ENCODE results near the gene HNF1A. TPM values are rescaled to one million over a fixed set of nuclear protein-coding genes. Genes with fewer than 3 reads are reported as not detected.
A peak's percentile ranks its signal among the peaks of the same experiment; 100 is the strongest.

HNF1A gene
- total and polyA plus RNA-seq, 9 of the 15 experiments (the other 6 are each of a cell fraction or from before 2014, with no cell fraction given) = not detected

DNA sequence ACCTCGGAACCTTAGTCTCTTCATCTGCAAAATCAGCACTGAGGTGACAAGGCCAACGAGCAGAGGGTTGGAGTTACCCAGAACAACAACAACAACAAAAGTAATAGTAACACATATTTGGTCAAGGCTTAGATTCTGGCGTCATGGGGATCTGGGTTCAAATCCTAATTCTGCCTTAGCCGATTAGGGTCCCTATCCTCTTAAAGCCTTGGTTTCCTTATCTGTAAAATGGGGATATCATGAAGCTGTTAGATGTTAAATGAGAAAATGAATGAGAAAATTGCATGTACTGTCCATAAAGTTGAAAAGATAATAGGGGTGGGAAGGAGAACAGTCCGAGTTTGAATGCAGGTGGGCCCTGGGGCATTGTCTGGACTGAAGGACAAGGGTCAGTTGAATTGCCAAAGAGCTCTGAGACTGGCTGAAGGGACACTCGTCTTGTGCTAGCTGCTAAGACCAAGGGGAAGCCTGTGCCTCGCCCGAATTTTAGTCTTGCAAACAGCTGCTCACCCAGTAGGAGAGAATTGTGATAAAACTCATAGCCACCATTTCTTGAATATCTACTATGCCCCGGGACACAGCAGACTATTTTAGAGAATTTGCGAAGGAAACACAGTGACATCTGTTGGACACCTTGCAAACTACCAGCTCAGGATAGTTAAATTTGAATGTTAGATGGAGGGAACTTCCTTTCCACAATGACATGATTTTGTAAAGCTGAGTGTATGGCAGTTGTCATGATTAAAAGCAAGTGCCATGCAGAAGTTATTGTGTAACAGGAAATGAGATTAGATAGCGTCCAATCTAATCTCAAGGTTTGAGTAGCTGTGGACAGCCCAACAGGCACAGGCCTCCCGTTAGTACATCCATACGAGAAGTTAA is 6.8 kb upstream of the HNF1A start (continued):
- TF ChIP-seq, protein P1, sequence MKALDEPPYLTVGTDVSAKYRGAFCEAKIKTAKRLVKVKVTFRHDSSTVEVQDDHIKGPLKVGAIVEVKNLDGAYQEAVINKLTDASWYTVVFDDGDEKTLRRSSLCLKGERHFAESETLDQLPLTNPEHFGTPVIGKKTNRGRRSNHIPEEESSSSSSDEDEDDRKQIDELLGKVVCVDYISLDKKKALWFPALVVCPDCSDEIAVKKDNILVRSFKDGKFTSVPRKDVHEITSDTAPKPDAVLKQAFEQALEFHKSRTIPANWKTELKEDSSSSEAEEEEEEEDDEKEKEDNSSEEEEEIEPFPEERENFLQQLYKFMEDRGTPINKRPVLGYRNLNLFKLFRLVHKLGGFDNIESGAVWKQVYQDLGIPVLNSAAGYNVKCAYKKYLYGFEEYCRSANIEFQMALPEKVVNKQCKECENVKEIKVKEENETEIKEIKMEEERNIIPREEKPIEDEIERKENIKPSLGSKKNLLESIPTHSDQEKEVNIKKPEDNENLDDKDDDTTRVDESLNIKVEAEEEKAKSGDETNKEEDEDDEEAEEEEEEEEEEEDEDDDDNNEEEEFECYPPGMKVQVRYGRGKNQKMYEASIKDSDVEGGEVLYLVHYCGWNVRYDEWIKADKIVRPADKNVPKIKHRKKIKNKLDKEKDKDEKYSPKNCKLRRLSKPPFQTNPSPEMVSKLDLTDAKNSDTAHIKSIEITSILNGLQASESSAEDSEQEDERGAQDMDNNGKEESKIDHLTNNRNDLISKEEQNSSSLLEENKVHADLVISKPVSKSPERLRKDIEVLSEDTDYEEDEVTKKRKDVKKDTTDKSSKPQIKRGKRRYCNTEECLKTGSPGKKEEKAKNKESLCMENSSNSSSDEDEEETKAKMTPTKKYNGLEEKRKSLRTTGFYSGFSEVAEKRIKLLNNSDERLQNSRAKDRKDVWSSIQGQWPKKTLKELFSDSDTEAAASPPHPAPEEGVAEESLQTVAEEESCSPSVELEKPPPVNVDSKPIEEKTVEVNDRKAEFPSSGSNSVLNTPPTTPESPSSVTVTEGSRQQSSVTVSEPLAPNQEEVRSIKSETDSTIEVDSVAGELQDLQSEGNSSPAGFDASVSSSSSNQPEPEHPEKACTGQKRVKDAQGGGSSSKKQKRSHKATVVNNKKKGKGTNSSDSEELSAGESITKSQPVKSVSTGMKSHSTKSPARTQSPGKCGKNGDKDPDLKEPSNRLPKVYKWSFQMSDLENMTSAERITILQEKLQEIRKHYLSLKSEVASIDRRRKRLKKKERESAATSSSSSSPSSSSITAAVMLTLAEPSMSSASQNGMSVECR (CRISPR knock-in tag; IDR thresholded peaks at IDR 0.05) = no peak
- TF ChIP-seq, protein P2, sequence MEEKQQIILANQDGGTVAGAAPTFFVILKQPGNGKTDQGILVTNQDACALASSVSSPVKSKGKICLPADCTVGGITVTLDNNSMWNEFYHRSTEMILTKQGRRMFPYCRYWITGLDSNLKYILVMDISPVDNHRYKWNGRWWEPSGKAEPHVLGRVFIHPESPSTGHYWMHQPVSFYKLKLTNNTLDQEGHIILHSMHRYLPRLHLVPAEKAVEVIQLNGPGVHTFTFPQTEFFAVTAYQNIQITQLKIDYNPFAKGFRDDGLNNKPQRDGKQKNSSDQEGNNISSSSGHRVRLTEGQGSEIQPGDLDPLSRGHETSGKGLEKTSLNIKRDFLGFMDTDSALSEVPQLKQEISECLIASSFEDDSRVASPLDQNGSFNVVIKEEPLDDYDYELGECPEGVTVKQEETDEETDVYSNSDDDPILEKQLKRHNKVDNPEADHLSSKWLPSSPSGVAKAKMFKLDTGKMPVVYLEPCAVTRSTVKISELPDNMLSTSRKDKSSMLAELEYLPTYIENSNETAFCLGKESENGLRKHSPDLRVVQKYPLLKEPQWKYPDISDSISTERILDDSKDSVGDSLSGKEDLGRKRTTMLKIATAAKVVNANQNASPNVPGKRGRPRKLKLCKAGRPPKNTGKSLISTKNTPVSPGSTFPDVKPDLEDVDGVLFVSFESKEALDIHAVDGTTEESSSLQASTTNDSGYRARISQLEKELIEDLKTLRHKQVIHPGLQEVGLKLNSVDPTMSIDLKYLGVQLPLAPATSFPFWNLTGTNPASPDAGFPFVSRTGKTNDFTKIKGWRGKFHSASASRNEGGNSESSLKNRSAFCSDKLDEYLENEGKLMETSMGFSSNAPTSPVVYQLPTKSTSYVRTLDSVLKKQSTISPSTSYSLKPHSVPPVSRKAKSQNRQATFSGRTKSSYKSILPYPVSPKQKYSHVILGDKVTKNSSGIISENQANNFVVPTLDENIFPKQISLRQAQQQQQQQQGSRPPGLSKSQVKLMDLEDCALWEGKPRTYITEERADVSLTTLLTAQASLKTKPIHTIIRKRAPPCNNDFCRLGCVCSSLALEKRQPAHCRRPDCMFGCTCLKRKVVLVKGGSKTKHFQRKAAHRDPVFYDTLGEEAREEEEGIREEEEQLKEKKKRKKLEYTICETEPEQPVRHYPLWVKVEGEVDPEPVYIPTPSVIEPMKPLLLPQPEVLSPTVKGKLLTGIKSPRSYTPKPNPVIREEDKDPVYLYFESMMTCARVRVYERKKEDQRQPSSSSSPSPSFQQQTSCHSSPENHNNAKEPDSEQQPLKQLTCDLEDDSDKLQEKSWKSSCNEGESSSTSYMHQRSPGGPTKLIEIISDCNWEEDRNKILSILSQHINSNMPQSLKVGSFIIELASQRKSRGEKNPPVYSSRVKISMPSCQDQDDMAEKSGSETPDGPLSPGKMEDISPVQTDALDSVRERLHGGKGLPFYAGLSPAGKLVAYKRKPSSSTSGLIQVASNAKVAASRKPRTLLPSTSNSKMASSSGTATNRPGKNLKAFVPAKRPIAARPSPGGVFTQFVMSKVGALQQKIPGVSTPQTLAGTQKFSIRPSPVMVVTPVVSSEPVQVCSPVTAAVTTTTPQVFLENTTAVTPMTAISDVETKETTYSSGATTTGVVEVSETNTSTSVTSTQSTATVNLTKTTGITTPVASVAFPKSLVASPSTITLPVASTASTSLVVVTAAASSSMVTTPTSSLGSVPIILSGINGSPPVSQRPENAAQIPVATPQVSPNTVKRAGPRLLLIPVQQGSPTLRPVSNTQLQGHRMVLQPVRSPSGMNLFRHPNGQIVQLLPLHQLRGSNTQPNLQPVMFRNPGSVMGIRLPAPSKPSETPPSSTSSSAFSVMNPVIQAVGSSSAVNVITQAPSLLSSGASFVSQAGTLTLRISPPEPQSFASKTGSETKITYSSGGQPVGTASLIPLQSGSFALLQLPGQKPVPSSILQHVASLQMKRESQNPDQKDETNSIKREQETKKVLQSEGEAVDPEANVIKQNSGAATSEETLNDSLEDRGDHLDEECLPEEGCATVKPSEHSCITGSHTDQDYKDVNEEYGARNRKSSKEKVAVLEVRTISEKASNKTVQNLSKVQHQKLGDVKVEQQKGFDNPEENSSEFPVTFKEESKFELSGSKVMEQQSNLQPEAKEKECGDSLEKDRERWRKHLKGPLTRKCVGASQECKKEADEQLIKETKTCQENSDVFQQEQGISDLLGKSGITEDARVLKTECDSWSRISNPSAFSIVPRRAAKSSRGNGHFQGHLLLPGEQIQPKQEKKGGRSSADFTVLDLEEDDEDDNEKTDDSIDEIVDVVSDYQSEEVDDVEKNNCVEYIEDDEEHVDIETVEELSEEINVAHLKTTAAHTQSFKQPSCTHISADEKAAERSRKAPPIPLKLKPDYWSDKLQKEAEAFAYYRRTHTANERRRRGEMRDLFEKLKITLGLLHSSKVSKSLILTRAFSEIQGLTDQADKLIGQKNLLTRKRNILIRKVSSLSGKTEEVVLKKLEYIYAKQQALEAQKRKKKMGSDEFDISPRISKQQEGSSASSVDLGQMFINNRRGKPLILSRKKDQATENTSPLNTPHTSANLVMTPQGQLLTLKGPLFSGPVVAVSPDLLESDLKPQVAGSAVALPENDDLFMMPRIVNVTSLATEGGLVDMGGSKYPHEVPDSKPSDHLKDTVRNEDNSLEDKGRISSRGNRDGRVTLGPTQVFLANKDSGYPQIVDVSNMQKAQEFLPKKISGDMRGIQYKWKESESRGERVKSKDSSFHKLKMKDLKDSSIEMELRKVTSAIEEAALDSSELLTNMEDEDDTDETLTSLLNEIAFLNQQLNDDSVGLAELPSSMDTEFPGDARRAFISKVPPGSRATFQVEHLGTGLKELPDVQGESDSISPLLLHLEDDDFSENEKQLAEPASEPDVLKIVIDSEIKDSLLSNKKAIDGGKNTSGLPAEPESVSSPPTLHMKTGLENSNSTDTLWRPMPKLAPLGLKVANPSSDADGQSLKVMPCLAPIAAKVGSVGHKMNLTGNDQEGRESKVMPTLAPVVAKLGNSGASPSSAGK (IDR thresholded peaks at IDR 0.05) = 0 out of 2 replicates have a peak, but pooled peaks have one; percentile 9
- TF ChIP-seq, protein P3, sequence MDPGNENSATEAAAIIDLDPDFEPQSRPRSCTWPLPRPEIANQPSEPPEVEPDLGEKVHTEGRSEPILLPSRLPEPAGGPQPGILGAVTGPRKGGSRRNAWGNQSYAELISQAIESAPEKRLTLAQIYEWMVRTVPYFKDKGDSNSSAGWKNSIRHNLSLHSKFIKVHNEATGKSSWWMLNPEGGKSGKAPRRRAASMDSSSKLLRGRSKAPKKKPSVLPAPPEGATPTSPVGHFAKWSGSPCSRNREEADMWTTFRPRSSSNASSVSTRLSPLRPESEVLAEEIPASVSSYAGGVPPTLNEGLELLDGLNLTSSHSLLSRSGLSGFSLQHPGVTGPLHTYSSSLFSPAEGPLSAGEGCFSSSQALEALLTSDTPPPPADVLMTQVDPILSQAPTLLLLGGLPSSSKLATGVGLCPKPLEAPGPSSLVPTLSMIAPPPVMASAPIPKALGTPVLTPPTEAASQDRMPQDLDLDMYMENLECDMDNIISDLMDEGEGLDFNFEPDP (CRISPR knock-in tag; IDR thresholded peaks at IDR 0.05) = no peak
- TF ChIP-seq KDM5B (IDR thresholded peaks at IDR 0.05; ENCODE audit: insufficient replicate concordance, low read depth, low read length) (no peak), TCF3 (CRISPR knock-in tag; IDR thresholded peaks at IDR 0.05) (no peak), RBM25 (IDR thresholded peaks at IDR 0.05; ENCODE audit: low read depth, low read length, severe bottlenecking) (peak; percentile 70), ZNF217 (CRISPR knock-in tag; IDR thresholded peaks at IDR 0.05) (no peak), SMAD1 (IDR thresholded peaks at IDR 0.05; ENCODE audit: low read depth, low read length, partially characterized antibody) (no peak)

All from K562 (cell line).